IMR-90 (cell line): ENCODE data around the gene FAM110C. TPM values are rescaled to one million over a fixed set of nuclear protein-coding genes. Genes with fewer than 3 reads are reported as not detected.

Experiments used
- ATAC-seq: fragments of 200-7000 bp; cut with Tn5 transposase; 2 replicates; pipeline ENCODE4 v1.9.1; 2020; ENCODE audit warnings: low read depth, mild to moderate bottlenecking, moderate library complexity
- Bru-seq: library from RNA; stranded (reverse); fragments of 400-500 nt; gene quantifications from one replicate; lab custom pipeline; 2021; lab: Mats Ljungman, UMichigan
- BruChase-seq, 2 experiments: library from RNA; stranded (reverse); fragments of 400-500 nt; gene quantifications; one replicate each; lab custom pipeline; 2021; lab: Mats Ljungman, UMichigan
- BruUV-seq: library from RNA; stranded (reverse); fragments of 400-500 nt; replicated peaks from 2 replicates; lab custom pipeline; 2021; lab: Mats Ljungman, UMichigan
- CTCF ChIA-PET: fragments of 300-600 bp; formaldehyde crosslinking; extraction: SDS; loops from one replicate; lab custom pipeline; 2021; ENCODE audit warnings: antibody characterized with exemption; lab: Yijun Ruan, JAX
- POLR2A ChIA-PET: fragments of 300-600 bp; sonication (Branson Sonifier 250); formaldehyde crosslinking; loops from one replicate; lab custom pipeline; 2022; ENCODE audit warnings: antibody characterized with exemption; ENCODE audit not compliant: unreplicated experiment; lab: Charles Lee
- DNase-seq: peaks from one replicate; pipeline ENCODE4 v3.0.0; 2013
- H2AFZ ChIP-seq: replicated peaks from 2 replicates; pipeline ENCODE3; 2013; ENCODE audit warnings: low read length, mild to moderate bottlenecking; ENCODE audit not compliant: poor library complexity
- H2AK5ac ChIP-seq: 2 replicates; pipeline ENCODE4 v1.6.1; 2013; ENCODE audit warnings: low read depth, low read length, inconsistent platforms
- H2AK9ac ChIP-seq: replicated peaks from 2 replicates; pipeline ENCODE3; 2013; ENCODE audit warnings: mild to moderate bottlenecking, low read depth, low read length, moderate library complexity; ENCODE audit not compliant: poor library complexity
- H2BK120ac ChIP-seq: 2 replicates; pipeline ENCODE4 v1.6.1; 2013; ENCODE audit warnings: low read depth, low read length, inconsistent platforms
- H2BK15ac ChIP-seq: 3 replicates; pipeline ENCODE4 v1.6.1; 2013; ENCODE audit warnings: low read depth, low read length, inconsistent platforms
- H2BK20ac ChIP-seq: 2 replicates; pipeline ENCODE4 v1.6.1; 2013; ENCODE audit warnings: low read depth, mild to moderate bottlenecking, inconsistent platforms, low read length, moderate library complexity
- H2BK5ac ChIP-seq: 2 replicates; pipeline ENCODE4 v1.6.1; 2013; ENCODE audit warnings: mild to moderate bottlenecking, low read depth, low read length, inconsistent platforms; ENCODE audit not compliant: poor library complexity, severe bottlenecking
- H3K14ac ChIP-seq: replicated peaks from 2 replicates; pipeline ENCODE4 v1.6.1; 2013; ENCODE audit warnings: low read depth, low read length, inconsistent platforms
- H3K18ac ChIP-seq: 2 replicates; pipeline ENCODE4 v1.6.1; 2013; ENCODE audit warnings: low read depth, low read length, control low read depth
- H3K23ac ChIP-seq: 2 replicates; pipeline ENCODE4 v1.6.1; 2013; ENCODE audit warnings: low read depth, low read length, inconsistent platforms
- H3K27ac ChIP-seq: 2 replicates; pipeline ENCODE4 v1.5.1; 2013; ENCODE audit warnings: mild to moderate bottlenecking, control low read depth, low read length; ENCODE audit not compliant: insufficient read depth
- H3K27me3 ChIP-seq: 2 replicates; pipeline ENCODE4 v1.6.1; 2013; ENCODE audit warnings: low read length; ENCODE audit not compliant: control insufficient read depth, insufficient read depth
- H3K36me3 ChIP-seq: 2 replicates; pipeline ENCODE4 v1.6.1; 2013; ENCODE audit warnings: low read length, mixed read lengths; ENCODE audit not compliant: control insufficient read depth, insufficient read depth
- H3K4ac ChIP-seq: 2 replicates; pipeline ENCODE4 v1.6.1; 2013; ENCODE audit warnings: low read depth, low read length, inconsistent platforms
- H3K4me1 ChIP-seq: 2 replicates; pipeline ENCODE4 v1.6.1; 2013; ENCODE audit warnings: low read length, mixed read lengths; ENCODE audit not compliant: control insufficient read depth, insufficient read depth
- H3K4me2 ChIP-seq: 2 replicates; pipeline ENCODE4 v1.6.1; 2013; ENCODE audit warnings: low read depth, mild to moderate bottlenecking, control low read depth, low read length, moderate library complexity
- H3K4me3 ChIP-seq: 2 replicates; pipeline ENCODE4 v1.5.1; 2013; ENCODE audit warnings: low read depth, mild to moderate bottlenecking, control low read depth, low read length, moderate library complexity; ENCODE audit not compliant: insufficient read depth
- H3K56ac ChIP-seq: 2 replicates; pipeline ENCODE4 v1.6.1; 2013; ENCODE audit warnings: low read length, inconsistent platforms; ENCODE audit not compliant: insufficient read depth; ENCODE audit errors: extremely low read depth
- H3K79me1 ChIP-seq, 2 experiments: 2 replicates each; pipeline ENCODE4 v1.6.1; 2013; ENCODE audit warnings: low read length in 2 of 2, inconsistent platforms in 1 of 2, low read depth in 1 of 2
- H3K9ac ChIP-seq: 2 replicates; pipeline ENCODE4 v1.6.1; 2013; ENCODE audit warnings: low read depth, low read length, control low read depth
- H3K9me1 ChIP-seq: 2 replicates; pipeline ENCODE4 v1.6.1; 2013; ENCODE audit warnings: low read length, inconsistent platforms; ENCODE audit not compliant: insufficient read depth
- H3K9me3 ChIP-seq: 2 replicates; pipeline ENCODE4 v1.6.1; 2013; ENCODE audit warnings: low read length; ENCODE audit not compliant: control insufficient read depth, insufficient read depth
- H4K20me1 ChIP-seq: 2 replicates; pipeline ENCODE4 v1.6.1; 2013; ENCODE audit warnings: low read length, inconsistent platforms; ENCODE audit not compliant: insufficient read depth
- H4K5ac ChIP-seq: 2 replicates; pipeline ENCODE4 v1.6.1; 2013; ENCODE audit warnings: mild to moderate bottlenecking, low read depth, low read length, control low read depth
- H4K8ac ChIP-seq, 2 experiments: 2 replicates each; pipeline ENCODE4 v1.6.1; 2013; ENCODE audit warnings: low read depth in 2 of 2, low read length in 2 of 2, control low read depth in 1 of 2, inconsistent platforms in 1 of 2
- H4K91ac ChIP-seq: 2 replicates; pipeline ENCODE4 v1.6.1; 2013; ENCODE audit warnings: low read depth, low read length, inconsistent platforms; ENCODE audit not compliant: insufficient read depth
- BHLHE40 ChIP-seq: fragments of 150-350 bp; IDR thresholded peaks from 2 replicates; pipeline ENCODE4 v1.6.1; 2016; ENCODE audit warnings: mild to moderate bottlenecking, low read depth, low read length
- CEBPB ChIP-seq: IDR thresholded peaks from 2 replicates; pipeline ENCODE4 v1.6.1; 2012; ENCODE audit warnings: low read depth, low read length, improper control_type of control experiment
- ELK1 ChIP-seq: fragments of 150-350 bp; IDR thresholded peaks from 2 replicates; pipeline ENCODE4 v1.6.1; 2016; ENCODE audit warnings: low read depth, mild to moderate bottlenecking, low read length, moderate library complexity, borderline replicate concordance
- FOS ChIP-seq: fragments of 150-350 bp; IDR thresholded peaks from 2 replicates; pipeline ENCODE4 v1.6.1; 2016; ENCODE audit warnings: low read depth, low read length
- MAFK ChIP-seq: IDR thresholded peaks from 2 replicates; pipeline ENCODE4 v1.6.1; 2012; ENCODE audit warnings: low read depth, low read length, improper control_type of control experiment
- MAZ ChIP-seq: IDR thresholded peaks from 2 replicates; pipeline ENCODE4 v1.6.1; 2012; ENCODE audit warnings: low read depth, mild to moderate bottlenecking, low read length, improper control_type of control experiment, moderate library complexity, borderline replicate concordance
- MXI1 ChIP-seq: IDR thresholded peaks from 2 replicates; pipeline ENCODE4 v1.6.1; 2012; ENCODE audit warnings: low read depth, mild to moderate bottlenecking, low read length, moderate library complexity, borderline replicate concordance
- NFE2L2 ChIP-seq: fragments of 150-350 bp; IDR thresholded peaks from 2 replicates; pipeline ENCODE4 v1.6.1; 2016; ENCODE audit warnings: low read depth, mild to moderate bottlenecking, low read length
- POLR2A ChIP-seq: IDR thresholded peaks from 2 replicates; pipeline ENCODE4 v1.6.1; 2012; ENCODE audit warnings: mild to moderate bottlenecking, low read depth, low read length
- RAD21 ChIP-seq: IDR thresholded peaks from 2 replicates; pipeline ENCODE4 v1.6.1; 2012; ENCODE audit warnings: low read length, improper control_type of control experiment
- RCOR1 ChIP-seq: IDR thresholded peaks from 2 replicates; pipeline ENCODE4 v1.6.1; 2012; ENCODE audit warnings: mild to moderate bottlenecking, low read length, improper control_type of control experiment; ENCODE audit not compliant: insufficient replicate concordance
- RFX5 ChIP-seq: IDR thresholded peaks from 2 replicates; pipeline ENCODE4 v1.8.0; 2012; ENCODE audit warnings: low read depth, mild to moderate bottlenecking, low read length, moderate library complexity
- SMC3 ChIP-seq: fragments of 150-350 bp; IDR thresholded peaks from 2 replicates; pipeline ENCODE4 v1.6.1; 2016; ENCODE audit warnings: low read depth, mild to moderate bottlenecking, antibody characterized with exemption, low read length, moderate library complexity
- USF2 ChIP-seq: fragments of 150-350 bp; IDR thresholded peaks from 2 replicates; pipeline ENCODE4 v1.6.1; 2017; ENCODE audit warnings: mild to moderate bottlenecking, antibody characterized with exemption, low read length, low read depth
- WGBS, 2 experiments: methylation state at CpG; one replicate each; pipeline versions ENCODE4 v1.1.5 to v1.1.7; 2013; ENCODE audit warnings: missing lambda C conversion rate in 2 of 2; ENCODE audit not compliant: insufficient read length in 1 of 2; ENCODE audit errors: extremely low coverage in 2 of 2; 5-methylcytosine and 5-hydroxymethylcytosine counted together
- dilution Hi-C: fragments of 300-500 bp; cut with HindIII; formaldehyde crosslinking; loops from one replicate; pipeline ENCODE4 v1.14.3; 2018; ENCODE audit warnings: low sequenced_read_pairs; ENCODE audit not compliant: unreplicated experiment
- in situ Hi-C: fragments of 300-500 bp; cut with MboI; formaldehyde crosslinking; loops from 3 replicates; pipeline ENCODE4 v1.14.3; 2019; ENCODE audit warnings: low sequenced_read_pairs, inconsistent platforms, mixed read lengths
- intact Hi-C: fragments of 100-400 bp; cut with micrococcal nuclease; formaldehyde crosslinking; loops from 2 replicates; pipeline ENCODE4 v1.10.0; 2022
- long read RNA-seq: library from polyadenylated mRNA; unstranded; transcript quantifications from one replicate; pipeline ENCODE4 v2.0.0, GENCODE V29; 2021; ENCODE audit not compliant: unreplicated experiment
- polyA plus RNA-seq, 3 experiments: library from polyadenylated mRNA; depleted of rRNA; stranded (reverse); fragments of >200 nt; gene quantifications; 2 replicates each; pipeline ENCODE4 v1.2.3, GENCODE V29; 2012; ENCODE audit warnings: low replicate concordance in 1 of 3
- total RNA-seq: library from RNA; depleted of rRNA; stranded (reverse); fragments of >200 nt; gene quantifications from 2 replicates; pipeline ENCODE4 v1.2.3, GENCODE V29; 2012; rRNA removed

FAM110C gene, protein sequence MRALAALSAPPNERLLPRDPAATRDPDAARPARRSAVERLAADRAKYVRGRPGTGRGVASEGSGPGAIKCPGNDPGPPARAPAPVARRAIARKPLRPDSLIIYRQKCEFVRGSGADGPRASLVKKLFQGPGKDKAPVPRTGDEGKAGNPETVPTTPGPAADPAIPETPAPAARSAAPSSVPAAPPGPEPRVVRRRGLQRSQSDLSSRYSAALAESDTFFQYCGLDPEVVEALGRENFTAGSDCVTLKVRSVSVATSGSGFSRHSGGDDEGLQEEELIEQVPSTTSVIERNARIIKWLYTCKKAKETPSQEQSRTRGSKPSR
- total RNA-seq: not detected in 2 replicates
- polyA plus RNA-seq (2012; rRNA removed): not detected in 2 replicates
- polyA plus RNA-seq (2012; cell fraction: cytosol; rRNA removed): not detected in 2 replicates
- polyA plus RNA-seq (2012; cell fraction: nucleus; rRNA removed; ENCODE audit: low replicate concordance): not detected in 2 replicates
- percentile 21 among the genes with signal in this experiment for Bru-seq, nascent RNA
- BruChase-seq, experiment 1, labeled RNA remaining after a 6-hour chase: percentile 20 among the genes with signal in this experiment
- percentile 20 among the genes with signal in this experiment for BruChase-seq, experiment 2, labeled RNA remaining after a 2-hour chase
- long read RNA-seq: 0 reads

GRCh38 chr2:46471-47345 lies at the start of gene FAM110C:
Gene FAM110C (minus strand): TSS chr2:46505. CDS start chr2:46385, 120 bp downstream.
- H3K4ac ChIP-seq: no peak within 1 kb of the TSS
- H3K18ac ChIP-seq: no peak within 1 kb of the TSS
- H3K9ac ChIP-seq: no peak within 1 kb of the TSS
- no peak within 1 kb of the TSS for H3K23ac ChIP-seq
- no peak within 1 kb of the TSS for H2AFZ ChIP-seq
- no peak within 1 kb of the TSS for H3K56ac ChIP-seq
- 9% methylated on average over 10 of the region's 75 CpGs; no CpG with 5 or more reads in 1 of the 2 experiments for WGBS, 2 experiments
- no peaks in the 10 kb centered on the region for H3K79me1 ChIP-seq
- in situ Hi-C loops: no loop called here
- H4K5ac ChIP-seq: no peak within 1 kb of the TSS
- no peak within 1 kb of the TSS for H3K27ac ChIP-seq
- DNase-seq (no peak), ATAC-seq (no peak)
- intact Hi-C loops: no loop called here
- H3K4me2 ChIP-seq: no peak within 1 kb of the TSS
- H3K9me3 ChIP-seq: peaks cover 3% of the 10 kb centered on the region; the same call in 1 of the 2 replicates
- H3K14ac ChIP-seq: no peak within 1 kb of the TSS
- no peaks in the 10 kb centered on the region for H3K9me1 ChIP-seq
- ChIA-PET CTCF (no interaction called here), POLR2A (no interaction called here)
- H4K8ac ChIP-seq: no peak within 1 kb of the TSS
- H2BK20ac ChIP-seq: no peak within 1 kb of the TSS
- no TSS peak for BruUV-seq
- H4K91ac ChIP-seq: no peak within 1 kb of the TSS
- dilution Hi-C loops: no loop called here
- H2AK9ac ChIP-seq: no peak within 1 kb of the TSS
- no peak within 1 kb of the TSS for H2BK120ac ChIP-seq
- H3K36me3 ChIP-seq: no peaks in the 10 kb centered on the region
- H2BK5ac ChIP-seq: no peak within 1 kb of the TSS
- no peak within 1 kb of the TSS for H2AK5ac ChIP-seq
- no peaks in the 10 kb centered on the region for H3K4me1 ChIP-seq
- no peak within 1 kb of the TSS for H3K4me3 ChIP-seq
- no peaks in the 10 kb centered on the region for H4K20me1 ChIP-seq
- no peaks in the 10 kb centered on the region; the same call in 1 of the 2 replicates for H3K27me3 ChIP-seq
- H2BK15ac ChIP-seq: no peak within 1 kb of the TSS
- TF ChIP-seq USF2: no peak
- no peak for TF ChIP-seq RCOR1
- no peak for TF ChIP-seq CEBPB
- TF ChIP-seq FOS: no peak
- no peak for TF ChIP-seq SMC3
- no peak for TF ChIP-seq MXI1
- no peak for TF ChIP-seq POLR2A
- TF ChIP-seq BHLHE40: no peak
- TF ChIP-seq RAD21: no peak
- no peak for TF ChIP-seq MAZ
- TF ChIP-seq RFX5: no peak
- no peak for TF ChIP-seq NFE2L2
- TF ChIP-seq MAFK: no peak
- TF ChIP-seq ELK1: no peak
